Thyroid gland (tissue), 4 donors: ENCODE data around the gene TES. TPM values are rescaled to one million over a fixed set of nuclear protein-coding genes. Genes with fewer than 3 reads are reported as not detected.

ENCODE experiments used
- DNase-seq, 2 donors: peaks; one replicate each; pipeline ENCODE4 v3.0.0-alpha.2; 2019
- H3K27ac ChIP-seq, 3 donors: fragments of 200-600 bp; sonication (generic); 1 replicate in 2 of 3; 2 replicates in 1 of 3; pipeline ENCODE4 v1.5.1; 2016 to 2019; ENCODE audit warnings: mild to moderate bottlenecking in 1 of 3, moderate library complexity in 1 of 3
- H3K27me3 ChIP-seq: fragments of 200-600 bp; sonication (generic); one replicate; pipeline ENCODE4 v1.5.1; 2019
- H3K36me3 ChIP-seq, 2 donors: fragments of 200-600 bp; sonication (generic); one replicate each; pipeline ENCODE4 v1.5.1; 2016 to 2019
- H3K4me1 ChIP-seq, 2 donors: fragments of 200-600 bp; sonication (generic); one replicate each; pipeline ENCODE4 v1.5.1; 2017 to 2019
- H3K4me3 ChIP-seq, 3 donors: fragments of 200-600 bp; sonication (generic); replicated peaks in 1 of 3; 1 replicate in 2 of 3; 2 replicates in 1 of 3; pipeline ENCODE4 v1.5.1; 2016; ENCODE audit warnings: mild to moderate bottlenecking in 1 of 3
- H3K9me3 ChIP-seq: fragments of 200-600 bp; sonication (generic); one replicate; pipeline ENCODE4 v1.5.1; 2017
- CTCF ChIP-seq, 6 experiments: fragments of 200-600 bp in 3 of 6; fragments of 450-650 bp in 3 of 6; sonication (generic) in 3 of 6; IDR thresholded peaks; one replicate each; pipeline ENCODE4 v1.5.1; 2016 to 2019; ENCODE audit warnings: antibody characterized with exemption in 6 of 6, mild to moderate bottlenecking in 2 of 6, inconsistent platforms in 1 of 6, moderate library complexity in 1 of 6
- POLR2A ChIP-seq, 2 donors: fragments of 450-650 bp; IDR thresholded peaks; one replicate each; pipeline ENCODE4 v1.6.1; 2017; ENCODE audit warnings: antibody characterized with exemption in 2 of 2, mild to moderate bottlenecking in 2 of 2, moderate library complexity in 1 of 2
- WGBS, 2 donors: methylation state at CpG; one replicate each; pipeline ENCODE4 v1.1.5; 2017; 5-methylcytosine and 5-hydroxymethylcytosine counted together
- intact Hi-C: fragments of 100-400 bp; cut with DNase I; formaldehyde crosslinking; loops from one replicate; pipeline ENCODE4 v1.15.1; 2023
- total RNA-seq, 4 donors: library from RNA; depleted of rRNA; stranded (reverse); fragments of >200 nt; gene quantifications; one replicate each; pipeline ENCODE4 v1.2.3, GENCODE V29; 2016

Gene TES
- total RNA-seq, 4 donors from 2014 or later: 148 to 177 (median 158) TPM

- WGBS, 2 donors: 60 to 65% methylated on average over 3 of the region's 3 CpGs
- no peaks in the 10 kb centered on the region for H3K36me3 ChIP-seq
- H3K4me3 ChIP-seq: no peak overlapping the region
- DNase-seq: no peak
- H3K4me1 ChIP-seq: peaks cover 26 to 31% of the 10 kb centered on the region in 2 donors
- no peak for TF ChIP-seq POLR2A (IDR thresholded peaks at IDR 0.05)
- no peak for TF ChIP-seq CTCF (IDR thresholded peaks at IDR 0.05)
- H3K27me3 ChIP-seq: no peaks in the 10 kb centered on the region
- no peaks in the 10 kb centered on the region for H3K9me3 ChIP-seq
- intact Hi-C loops: no loop called here
- peak overlapping the region; percentile 82 to 91 (median 90) for H3K27ac ChIP-seq
Measured at GRCh38 chr7:116284390-116284789, 74.1 kb downstream of the TES start.

GRCh38 chr7:116285252-116285651 is 74.9 kb downstream of the TES start:
- Histone ChIP-seq H3K4me1 (peaks cover 23 to 27% of the 10 kb centered on the region in 2 donors), H3K27me3 (no peaks in the 10 kb centered on the region), H3K4me3 (no peak overlapping the region), H3K36me3 (no peaks in the 10 kb centered on the region), H3K27ac (peak overlapping the region in 2 of 3 donors; percentile 82 to 90), H3K9me3 (no peaks in the 10 kb centered on the region)
- no peak for DNase-seq
- TF ChIP-seq POLR2A (IDR thresholded peaks at IDR 0.05) (no peak), CTCF (IDR thresholded peaks at IDR 0.05) (no peak)
- WGBS, 2 donors: 92 to 98% methylated on average over 1 of the region's 1 CpG
- intact Hi-C loops: no loop called here

- intact Hi-C loops: no loop called here
- no peak overlapping the region for H3K27ac ChIP-seq
- no peaks in the 10 kb centered on the region for H3K36me3 ChIP-seq
- no peak for DNase-seq
- H3K4me3 ChIP-seq: no peak overlapping the region
- no peaks in the 10 kb centered on the region for H3K9me3 ChIP-seq
- H3K27me3 ChIP-seq: no peaks in the 10 kb centered on the region
- peaks cover 6 to 12% of the 10 kb centered on the region in 2 donors for H3K4me1 ChIP-seq
- TF ChIP-seq POLR2A (IDR thresholded peaks at IDR 0.05) (no peak), CTCF (IDR thresholded peaks at IDR 0.05) (no peak)
Measured at GRCh38 chr7:116290740-116291139, 80.4 kb downstream of the TES start.

GRCh38 chr7:116291937-116292336 is 81.6 kb downstream of the TES start:
- TF ChIP-seq CTCF (IDR thresholded peaks at IDR 0.05): no peak
- no peak for TF ChIP-seq POLR2A (IDR thresholded peaks at IDR 0.05)
- WGBS, 2 donors: 93 to 100% methylated on average over 1 of the region's 1 CpG
- Histone ChIP-seq H3K36me3 (no peaks in the 10 kb centered on the region), H3K9me3 (no peaks in the 10 kb centered on the region), H3K27me3 (no peaks in the 10 kb centered on the region), H3K27ac (peak overlapping the region; percentile 22 to 32 (median 31)), H3K4me1 (peaks cover 6 to 12% of the 10 kb centered on the region in 2 donors), H3K4me3 (no peak overlapping the region)
- peak; percentile 19 to 33 for DNase-seq
- intact Hi-C loops: no loop called here

- 96 to 98% methylated on average over 1 of the region's 1 CpG for WGBS, 2 donors
- intact Hi-C loops: no loop called here
- no peak for DNase-seq
- TF ChIP-seq CTCF (IDR thresholded peaks at IDR 0.05) (no peak), POLR2A (IDR thresholded peaks at IDR 0.05) (no peak)
- Histone ChIP-seq H3K36me3 (no peaks in the 10 kb centered on the region), H3K27ac (no peak overlapping the region), H3K4me1 (peaks cover 6 to 12% of the 10 kb centered on the region in 2 donors), H3K27me3 (no peaks in the 10 kb centered on the region), H3K9me3 (no peaks in the 10 kb centered on the region), H3K4me3 (no peak overlapping the region)
Measured at GRCh38 chr7:116292381-116292780, 82.0 kb downstream of the TES start.
